ENCODE data around the gene SUCLA2. TPM values are rescaled to one million over a fixed set of nuclear protein-coding genes. Genes with fewer than 3 reads are reported as not detected.

The SUCLA2 gene
- total and polyA plus RNA-seq, 10 of the 15 experiments (the other 5 are each of a cell fraction or from before 2014, with no cell fraction given): 27.5 to 83.4 (median 42.8) TPM

- ChIA-PET POLR2A (no interaction called here), RAD21 (ENCODE audit: unreplicated experiment) (no interaction called here), SMC1A (ENCODE audit: uncharacterized antibody, unreplicated experiment) (no interaction called here), CTCF (interaction anchor here (1.9 kb wide), 1 partner anchor 25 kb away, joined by 10 read pairs; the partner anchor contains the start of gene NUDT15)
- FAIRE-seq: no peak
- H2AFZ ChIP-seq (ENCODE audit: control insufficient read depth, low read depth, low read length): no peak overlapping the region
- no peak overlapping the region for H3K4me2 ChIP-seq (ENCODE audit: control insufficient read depth, insufficient read depth)
- H3K27ac ChIP-seq (ENCODE audit: control insufficient read depth, insufficient read depth): no peak overlapping the region
- no peak overlapping the region for H3K9ac ChIP-seq (ENCODE audit: control insufficient read depth, insufficient read depth, low read length)
- in situ Hi-C loops (cut with MboI): no loop called here
- no TSS peak for BruUV-seq (replicated peaks)
- no peaks in the 10 kb centered on the region for H3K27me3 ChIP-seq (replicated peaks in 1 of 2; ENCODE audit: control insufficient read depth in 2 of 2, insufficient read depth in 2 of 2, low read length in 1 of 2)
- intact Hi-C loops (cut with micrococcal nuclease; ENCODE audit: unreplicated experiment): no loop called here
- H3K36me3 ChIP-seq (ENCODE audit: control insufficient read depth in 2 of 2, insufficient read depth in 2 of 2, low read length in 1 of 2): no peaks in the 10 kb centered on the region
- TF ChIP-seq ZBTB40 (IDR thresholded peaks at IDR 0.05; ENCODE audit: borderline replicate concordance) (no peak), TAF1 (IDR thresholded peaks at IDR 0.05; ENCODE audit: borderline replicate concordance, low read depth, low read length) (no peak), ATF7 (IDR thresholded peaks at IDR 0.05; ENCODE audit: low read depth) (no peak), GATAD2B (conservative IDR thresholded peaks at IDR 0.05; ENCODE audit: low read depth) (no peak)
- H3K4me3 ChIP-seq: no peak overlapping the region
- no peaks in the 10 kb centered on the region for H3K9me3 ChIP-seq (replicated peaks; ENCODE audit: control insufficient read depth, insufficient read depth, low read length)
- 94% methylated on average over 1 of the region's 1 CpG for WGBS (ENCODE audit: insufficient coverage, insufficient replicate concordance, low lambda C conversion rate, missing lambda C conversion rate)
- no peak for ATAC-seq
- no peaks in the 10 kb centered on the region for H3K4me1 ChIP-seq (ENCODE audit: control insufficient read depth, insufficient read depth, low read length)
- H3K79me2 ChIP-seq (ENCODE audit: control insufficient read depth, insufficient read depth, low read length): no peaks in the 10 kb centered on the region
- no peak for DNase-seq (ENCODE audit: low read depth, low spot score)
- H4K20me1 ChIP-seq (ENCODE audit: control insufficient read depth, insufficient read depth): no peaks in the 10 kb centered on the region
Observed at GRCh38 chr13:48012668-48013067, 11.6 kb upstream of the SUCLA2 start.

All from GM12878 (cell line).